GM12878 (cell line): ENCODE results near the gene SARDH. TPM values are rescaled to one million over a fixed set of nuclear protein-coding genes. Genes with fewer than 3 reads are reported as not detected.

ENCODE experiments used
- ATAC-seq: fragments of 200-7000 bp; cut with Tn5 transposase; 3 replicates; pipeline ENCODE4 v1.9.1; 2020; ENCODE audit warnings: mild to moderate bottlenecking, moderate library complexity
- BruUV-seq: library from RNA; stranded (reverse); fragments of 400-500 nt; replicated peaks from 2 replicates; lab custom pipeline; 2021; lab: Mats Ljungman, UMichigan
- CTCF ChIA-PET: fragments of 300-600 bp; sonication (Branson Sonifier 250); formaldehyde crosslinking; extraction: SDS; loops from one replicate; lab custom pipeline; 2021; ENCODE audit warnings: inconsistent platforms; lab: Yijun Ruan, JAX
- POLR2A ChIA-PET: fragments of 350-600 bp; formaldehyde crosslinking; extraction: SDS; loops from one replicate; lab custom pipeline; 2021; ENCODE audit warnings: inconsistent platforms; lab: Charles Lee
- RAD21 ChIA-PET: fragments of 300-600 bp; sonication (Branson Sonifier 250); formaldehyde crosslinking; loops from one replicate; lab custom pipeline; 2023; ENCODE audit warnings: antibody characterized with exemption; ENCODE audit not compliant: unreplicated experiment; lab: Charles Lee
- SMC1A ChIA-PET: fragments of 300-600 bp; sonication (Branson Sonifier 250); formaldehyde crosslinking; loops from one replicate; lab custom pipeline; 2023; ENCODE audit not compliant: unreplicated experiment, uncharacterized antibody; lab: Charles Lee
- DNase-seq: peaks from one replicate; pipeline ENCODE4 v3.0.0-alpha.2; 2011; ENCODE audit warnings: low read depth, low spot score
- FAIRE-seq: peaks from 3 replicates; lab custom pipeline; 2011; peaks lifted over from hg19 to GRCh38; lab: Jason Lieb, UNC
- H2AFZ ChIP-seq: 2 replicates; pipeline ENCODE4 v1.6.0; 2011; ENCODE audit warnings: low read depth, low read length, control low read depth; ENCODE audit not compliant: control insufficient read depth
- H3K27ac ChIP-seq: 2 replicates; pipeline ENCODE4 v1.5.1; 2011; ENCODE audit warnings: control low read depth; ENCODE audit not compliant: control insufficient read depth, insufficient read depth
- H3K27me3 ChIP-seq, 2 experiments: replicated peaks in 1 of 2; 2 replicates each; pipeline versions ENCODE4 v1.6.0 to v1.6.1; 2011; ENCODE audit warnings: low read length in 1 of 2; ENCODE audit not compliant: control insufficient read depth in 2 of 2, insufficient read depth in 2 of 2
- H3K36me3 ChIP-seq, 2 experiments: 2 replicates each; pipeline ENCODE4 v1.5.1; 2011; ENCODE audit warnings: low read length in 1 of 2; ENCODE audit not compliant: control insufficient read depth in 2 of 2, insufficient read depth in 2 of 2
- H3K4me1 ChIP-seq: 2 replicates; pipeline ENCODE4 v1.6.1; 2011; ENCODE audit warnings: mild to moderate bottlenecking, low read length, moderate library complexity, mixed read lengths; ENCODE audit not compliant: control insufficient read depth, insufficient read depth
- H3K4me2 ChIP-seq: 2 replicates; pipeline ENCODE4 v1.6.0; 2011; ENCODE audit warnings: control low read depth; ENCODE audit not compliant: control insufficient read depth, insufficient read depth
- H3K4me3 ChIP-seq: fragments of 200-600 bp; sonication (generic); 2 replicates; pipeline ENCODE4 v1.5.1; 2016
- H3K79me2 ChIP-seq: 2 replicates; pipeline ENCODE4 v1.6.0; 2011; ENCODE audit warnings: low read length; ENCODE audit not compliant: control insufficient read depth, insufficient read depth
- H3K9ac ChIP-seq: 2 replicates; pipeline ENCODE4 v1.8.0; 2011; ENCODE audit warnings: low read length, control low read depth, mixed read lengths; ENCODE audit not compliant: control insufficient read depth, insufficient read depth
- H3K9me3 ChIP-seq: replicated peaks from 3 replicates; pipeline ENCODE4 v1.5.1; 2011; ENCODE audit warnings: mild to moderate bottlenecking, low read length; ENCODE audit not compliant: control insufficient read depth, insufficient read depth
- H4K20me1 ChIP-seq: 2 replicates; pipeline ENCODE4 v1.6.0; 2011; ENCODE audit not compliant: control insufficient read depth, insufficient read depth
- BCL11A ChIP-seq: IDR thresholded peaks from 2 replicates; pipeline ENCODE4 v1.6.1; 2011; ENCODE audit warnings: low read depth, low read length
- BRCA1 ChIP-seq: IDR thresholded peaks from 2 replicates; pipeline ENCODE4 v1.6.1; 2011; ENCODE audit warnings: low read depth, low read length, improper control_type of control experiment
- ELK1 ChIP-seq: IDR thresholded peaks from 2 replicates; pipeline ENCODE4 v1.6.1; 2012; ENCODE audit warnings: low read depth, low read length, improper control_type of control experiment
- MTA3 ChIP-seq: IDR thresholded peaks from 2 replicates; pipeline ENCODE4 v1.6.1; 2012; ENCODE audit warnings: low read length, inconsistent platforms, borderline replicate concordance
- PAX8 ChIP-seq: fragments of 450-650 bp; IDR thresholded peaks from 2 replicates; pipeline ENCODE4 v1.6.1; 2017; ENCODE audit warnings: mild to moderate bottlenecking, moderate library complexity
- SREBF1 ChIP-seq: IDR thresholded peaks from 2 replicates; pipeline ENCODE4 v1.6.1; 2012; ENCODE audit warnings: mild to moderate bottlenecking, low read length
- USF2 ChIP-seq: IDR thresholded peaks from 2 replicates; pipeline ENCODE4 v1.6.1; 2011; ENCODE audit warnings: low read depth, low read length, improper control_type of control experiment, borderline replicate concordance
- YY1 ChIP-seq: IDR thresholded peaks from 2 replicates; pipeline ENCODE4 v1.6.1; 2011; ENCODE audit warnings: low read depth, mild to moderate bottlenecking, low read length
- WGBS: methylation state at CpG from one replicate; pipeline ENCODE4 v1.1.6; 2016; ENCODE audit warnings: low lambda C conversion rate; ENCODE audit not compliant: insufficient replicate concordance, insufficient coverage; ENCODE audit errors: missing lambda C conversion rate; 5-methylcytosine and 5-hydroxymethylcytosine counted together
- in situ Hi-C: fragments of 300-500 bp; cut with MboI; formaldehyde crosslinking; loops from 9 replicates; pipeline ENCODE4 v1.14.3; 2018; ENCODE audit warnings: mixed read lengths
- intact Hi-C: fragments of 100-400 bp; cut with micrococcal nuclease; formaldehyde crosslinking; loops from one replicate; pipeline ENCODE4 v1.14.2; 2022; ENCODE audit not compliant: unreplicated experiment
- polyA plus RNA-seq, 11 experiments: library from polyadenylated mRNA; depleted of rRNA in 4 of 11; unstranded in 6 of 11; stranded (reverse) in 5 of 11; fragments of >200 nt; fragmentation: Nextera tagmentation in 4 of 11; fragmentation: Illumina TruSeq in 1 of 11; extraction: Ambion mirVana in 4 of 11; extraction: Trizol in 1 of 11; gene quantifications; 1 replicate in 1 of 11; 2 replicates in 10 of 11; pipeline versions ENCODE4 v1.2.1 to v1.2.3, GENCODE V29; 2011 to 2016; ENCODE audit warnings: inconsistent platforms in 2 of 11, missing spikeins in 2 of 11, low read depth in 1 of 11
- total RNA-seq, 4 experiments: library from RNA; depleted of rRNA in 3 of 4; stranded (reverse); fragments of >200 nt in 3 of 4; fragmentation: Illumina TruSeq in 1 of 4; extraction: Trizol in 1 of 4; gene quantifications; 2 replicates each; pipeline versions ENCODE4 v1.2.1 to v1.2.3, GENCODE V29; 2013 to 2021

SARDH gene
- total and polyA plus RNA-seq, 10 of the 15 experiments (the other 5 are each of a cell fraction or from before 2014, with no cell fraction given) = 0.03 to 0.15 (median 0.10) TPM; not detected in 6

- no peak overlapping the region for H3K4me3 ChIP-seq
- TF ChIP-seq YY1 = no peak
- TF ChIP-seq USF2 = no peak
- TF ChIP-seq ELK1 = no peak
- TF ChIP-seq SREBF1 = no peak
- no peak for TF ChIP-seq BCL11A
- TF ChIP-seq PAX8 = no peak
- TF ChIP-seq MTA3 = no peak
- TF ChIP-seq BRCA1 = no peak
- H3K9me3 ChIP-seq = no peaks in the 10 kb centered on the region
- 86% methylated on average over 7 of the region's 7 CpGs for WGBS
- ATAC-seq (no peak), FAIRE-seq (no peak), DNase-seq (no peak)
- H3K27me3 ChIP-seq = no peaks in the 10 kb centered on the region
- no peaks in the 10 kb centered on the region for H4K20me1 ChIP-seq
- H3K79me2 ChIP-seq = no peaks in the 10 kb centered on the region
- no peak overlapping the region for H3K9ac ChIP-seq
- H2AFZ ChIP-seq = no peak overlapping the region
- H3K36me3 ChIP-seq = peaks cover 0 to 1% of the 10 kb centered on the region in 2 experiments; a peak in 2 of 4 replicates
- no peak overlapping the region for H3K27ac ChIP-seq
- no TSS peak for BruUV-seq
- ChIA-PET SMC1A (no interaction called here), CTCF (no interaction called here), RAD21 (interaction anchor here (0.7 kb wide), 1 partner anchor 20 kb away, joined by 3 read pairs; no protein-coding TSS in a partner anchor), POLR2A (no interaction called here)
- intact Hi-C loops (no loop called here), in situ Hi-C loops (no loop called here)
- H3K4me2 ChIP-seq = no peak overlapping the region
- no peaks in the 10 kb centered on the region for H3K4me1 ChIP-seq
These were observed 20.1 kb upstream of the SARDH start for GRCh38 chr9:133758228-133758627.
